C4-2B (cell line): Measurements from ENCODE around the gene HASPIN.

ENCODE experiments used
- H3K27ac ChIP-seq: fragments of 450-650 bp; 2 replicates; pipeline ENCODE4 v1.5.1; 2017
- ZFX ChIP-seq: fragments of 450-650 bp; IDR thresholded peaks from 2 replicates; pipeline ENCODE4 v1.6.1; 2017
- TF ChIP-seq, protein P1 (sequence below): fragments of 450-650 bp; conservative IDR thresholded peaks from 2 replicates; pipeline ENCODE4 v1.5.1; 2017; ENCODE audit warnings: mild to moderate bottlenecking

HASPIN gene

DNA sequence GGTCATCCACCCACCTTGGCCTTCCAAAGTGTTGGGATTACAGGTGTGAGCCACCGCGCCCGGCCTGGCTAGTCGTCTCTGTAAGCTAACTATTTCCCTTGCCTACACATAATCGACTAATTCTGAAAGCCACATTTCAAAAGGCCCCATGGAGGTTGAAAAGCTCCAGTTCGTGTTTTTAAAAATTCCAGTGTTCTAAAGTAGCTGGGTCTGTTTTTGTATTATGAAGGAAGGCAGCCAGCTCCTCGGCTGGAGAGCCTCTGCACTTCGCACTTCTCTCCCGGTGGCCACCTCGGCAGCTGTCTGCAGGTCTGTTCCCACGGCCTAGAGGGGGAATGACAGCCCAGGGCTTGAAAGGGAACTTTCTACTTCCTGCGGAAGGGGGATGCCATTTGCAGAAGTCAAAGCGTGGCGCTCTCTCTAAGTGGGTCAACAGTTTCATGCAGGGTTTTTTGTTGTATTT is 16.9 kb downstream of the HASPIN start:
- H3K27ac ChIP-seq: no peak overlapping the region

GRCh38 chr17:3744014-3744413 is 20.3 kb downstream of the HASPIN start:
- TF ChIP-seq ZFX: no peak
- TF ChIP-seq, protein P1, sequence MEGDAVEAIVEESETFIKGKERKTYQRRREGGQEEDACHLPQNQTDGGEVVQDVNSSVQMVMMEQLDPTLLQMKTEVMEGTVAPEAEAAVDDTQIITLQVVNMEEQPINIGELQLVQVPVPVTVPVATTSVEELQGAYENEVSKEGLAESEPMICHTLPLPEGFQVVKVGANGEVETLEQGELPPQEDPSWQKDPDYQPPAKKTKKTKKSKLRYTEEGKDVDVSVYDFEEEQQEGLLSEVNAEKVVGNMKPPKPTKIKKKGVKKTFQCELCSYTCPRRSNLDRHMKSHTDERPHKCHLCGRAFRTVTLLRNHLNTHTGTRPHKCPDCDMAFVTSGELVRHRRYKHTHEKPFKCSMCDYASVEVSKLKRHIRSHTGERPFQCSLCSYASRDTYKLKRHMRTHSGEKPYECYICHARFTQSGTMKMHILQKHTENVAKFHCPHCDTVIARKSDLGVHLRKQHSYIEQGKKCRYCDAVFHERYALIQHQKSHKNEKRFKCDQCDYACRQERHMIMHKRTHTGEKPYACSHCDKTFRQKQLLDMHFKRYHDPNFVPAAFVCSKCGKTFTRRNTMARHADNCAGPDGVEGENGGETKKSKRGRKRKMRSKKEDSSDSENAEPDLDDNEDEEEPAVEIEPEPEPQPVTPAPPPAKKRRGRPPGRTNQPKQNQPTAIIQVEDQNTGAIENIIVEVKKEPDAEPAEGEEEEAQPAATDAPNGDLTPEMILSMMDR: no peak
- no peak overlapping the region for H3K27ac ChIP-seq

More for the DNA sequence above, 16.9 kb downstream of the HASPIN start:
- no peak for TF ChIP-seq ZFX
- TF ChIP-seq, protein P1: no peak

DNA sequence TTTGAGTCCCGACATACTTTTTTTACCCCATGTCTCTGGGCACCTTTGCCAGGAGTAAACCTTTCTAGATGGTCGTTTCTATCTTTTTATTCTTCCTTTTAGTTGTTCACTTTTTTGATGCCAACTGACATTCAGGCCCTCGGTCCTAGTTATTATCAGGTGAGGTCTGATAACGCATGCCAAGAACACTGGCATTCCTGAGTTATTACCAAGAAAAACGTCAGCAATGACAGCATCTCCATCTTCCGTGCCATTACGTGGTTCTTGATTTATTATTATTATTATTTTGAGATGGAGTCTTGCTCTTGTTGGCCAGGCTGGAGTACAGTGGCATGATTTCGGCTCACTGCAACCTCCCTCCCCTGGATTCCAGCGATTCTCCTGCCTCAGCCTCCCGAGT is 21.4 kb downstream of the HASPIN start:
- H3K27ac ChIP-seq: no peak overlapping the region
- TF ChIP-seq, protein P1: no peak
- no peak for TF ChIP-seq ZFX

DNA sequence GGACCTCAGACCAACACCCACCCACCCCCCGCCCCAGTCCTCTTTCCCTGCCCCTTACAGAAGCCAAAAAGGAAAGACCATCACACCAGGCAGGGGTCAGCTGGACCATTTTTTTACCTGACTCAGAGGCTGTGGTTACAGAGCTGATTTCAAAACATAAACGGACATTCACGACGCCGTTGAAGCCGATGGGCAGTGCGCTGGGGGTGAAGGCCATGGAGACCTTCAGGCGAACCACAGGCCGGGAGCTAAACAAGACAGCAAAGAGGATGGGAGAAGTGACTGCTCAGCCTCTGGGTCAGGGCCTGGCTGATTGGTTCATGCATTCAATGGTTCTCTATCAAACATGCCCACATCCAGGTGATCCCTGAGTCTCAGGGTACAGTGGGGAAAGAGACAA is 24.1 kb downstream of the HASPIN start:
- no peak overlapping the region for H3K27ac ChIP-seq
- TF ChIP-seq, protein P1: no peak
- TF ChIP-seq ZFX: no peak

GRCh38 chr17:3748576-3748975 is 24.9 kb downstream of the HASPIN start:
- H3K27ac ChIP-seq: no peak overlapping the region

DNA sequence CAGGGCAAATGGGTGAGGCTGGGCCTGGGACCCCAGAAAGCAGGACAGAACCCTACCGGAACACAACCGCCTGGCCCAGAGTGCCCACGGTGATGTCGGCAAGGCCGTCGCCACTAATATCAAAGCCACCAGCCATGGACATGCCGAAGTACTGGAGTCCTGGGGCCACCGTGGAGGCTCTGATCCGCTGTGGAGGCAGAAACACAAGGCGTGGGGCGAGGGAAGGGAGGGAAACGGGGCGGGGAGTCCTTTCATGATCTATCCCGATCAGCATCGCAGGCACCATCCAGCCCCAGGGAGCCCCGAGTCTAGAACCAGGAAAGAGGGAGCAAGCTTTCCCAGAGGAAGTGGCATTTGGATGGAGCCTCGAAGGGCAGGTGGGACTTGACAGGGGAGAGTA is 26.6 kb downstream of the HASPIN start:
- TF ChIP-seq ZFX: no peak
- TF ChIP-seq, protein P1: no peak
- H3K27ac ChIP-seq: no peak overlapping the region

More at GRCh38 chr17:3748576-3748975, 24.9 kb downstream of the HASPIN start:
- TF ChIP-seq, protein P1: no peak
- no peak for TF ChIP-seq ZFX

- no peak overlapping the region for H3K27ac ChIP-seq
- TF ChIP-seq, protein P1: no peak
- no peak for TF ChIP-seq ZFX
Measured at GRCh38 chr17:3750926-3751325, 27.2 kb downstream of the HASPIN start.
